Lower lobe of right lung (tissue), 2 donors: ENCODE data around the gene PLEKHA1. TPM values are rescaled to one million over a fixed set of nuclear protein-coding genes. Genes with fewer than 3 reads are reported as not detected.

ENCODE experiments used
- ATAC-seq, 2 donors: fragments of 200-7000 bp; cut with Tn5 transposase; one replicate each; pipeline ENCODE4 v1.9.1; 2020 to 2022; ENCODE audit warnings: mild to moderate bottlenecking in 2 of 2, moderate library complexity in 2 of 2
- DNase-seq: peaks from one replicate; pipeline ENCODE4 v3.0.0-alpha.2; 2020
- H3K27ac ChIP-seq: fragments of 200-600 bp; one replicate; pipeline ENCODE4 v1.8.0; 2022
- H3K27me3 ChIP-seq: fragments of 200-600 bp; one replicate; pipeline ENCODE4 v1.8.0; 2022; ENCODE audit warnings: low read depth
- H3K36me3 ChIP-seq: fragments of 200-600 bp; one replicate; pipeline ENCODE4 v1.8.0; 2022; ENCODE audit warnings: mild to moderate bottlenecking
- H3K4me1 ChIP-seq: fragments of 200-600 bp; one replicate; pipeline ENCODE4 v1.8.0; 2022
- H3K4me3 ChIP-seq: fragments of 200-600 bp; one replicate; pipeline ENCODE4 v1.8.0; 2022; ENCODE audit warnings: mild to moderate bottlenecking
- H3K9me3 ChIP-seq: fragments of 200-600 bp; one replicate; pipeline ENCODE4 v1.8.0; 2022
- intact Hi-C: fragments of 100-400 bp; cut with DNase I; formaldehyde crosslinking; loops from one replicate; pipeline ENCODE4 v1.11.0; 2022
- total RNA-seq: library from RNA; stranded (reverse); fragmentation: NEBNext Ultra II Directional; extraction: Animal tissue kit (Norgen Biotek cat#: 25700); gene quantifications from one replicate; pipeline ENCODE4 v1.2.1, GENCODE V29; 2021
- TF ChIP-seq, protein P1 (sequence below): fragments of 200-600 bp; IDR thresholded peaks from one replicate; pipeline ENCODE4 v1.8.0; 2022; ENCODE audit warnings: antibody characterized with exemption, mild to moderate bottlenecking
- donor health status: DM: no; HTN: yes; CAD: no; lungs with severe emphysema.

Gene PLEKHA1
- total RNA-seq, 1 donor from 2014 or later: 46.1 TPM

GRCh38 chr10:122379041-122379440, 4.5 kb downstream of the PLEKHA1 start:
- no peaks in the 10 kb centered on the region for H3K27me3 ChIP-seq
- no peaks in the 10 kb centered on the region for H3K9me3 ChIP-seq
- no peaks in the 10 kb centered on the region for H3K36me3 ChIP-seq
- intact Hi-C loops: no loop called here
- peaks cover 32% of the 10 kb centered on the region for H3K4me1 ChIP-seq
- no peak for ATAC-seq
- DNase-seq: no peak
- no peak overlapping the region for H3K4me3 ChIP-seq
- TF ChIP-seq, protein P1, sequence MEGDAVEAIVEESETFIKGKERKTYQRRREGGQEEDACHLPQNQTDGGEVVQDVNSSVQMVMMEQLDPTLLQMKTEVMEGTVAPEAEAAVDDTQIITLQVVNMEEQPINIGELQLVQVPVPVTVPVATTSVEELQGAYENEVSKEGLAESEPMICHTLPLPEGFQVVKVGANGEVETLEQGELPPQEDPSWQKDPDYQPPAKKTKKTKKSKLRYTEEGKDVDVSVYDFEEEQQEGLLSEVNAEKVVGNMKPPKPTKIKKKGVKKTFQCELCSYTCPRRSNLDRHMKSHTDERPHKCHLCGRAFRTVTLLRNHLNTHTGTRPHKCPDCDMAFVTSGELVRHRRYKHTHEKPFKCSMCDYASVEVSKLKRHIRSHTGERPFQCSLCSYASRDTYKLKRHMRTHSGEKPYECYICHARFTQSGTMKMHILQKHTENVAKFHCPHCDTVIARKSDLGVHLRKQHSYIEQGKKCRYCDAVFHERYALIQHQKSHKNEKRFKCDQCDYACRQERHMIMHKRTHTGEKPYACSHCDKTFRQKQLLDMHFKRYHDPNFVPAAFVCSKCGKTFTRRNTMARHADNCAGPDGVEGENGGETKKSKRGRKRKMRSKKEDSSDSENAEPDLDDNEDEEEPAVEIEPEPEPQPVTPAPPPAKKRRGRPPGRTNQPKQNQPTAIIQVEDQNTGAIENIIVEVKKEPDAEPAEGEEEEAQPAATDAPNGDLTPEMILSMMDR: no peak
- H3K27ac ChIP-seq: no peak overlapping the region

GRCh38 chr10:122379537-122379936, 5.0 kb downstream of the PLEKHA1 start:
- Histone ChIP-seq H3K9me3 (no peaks in the 10 kb centered on the region), H3K4me3 (no peak overlapping the region), H3K27ac (no peak overlapping the region), H3K27me3 (no peaks in the 10 kb centered on the region), H3K4me1 (peaks cover 32% of the 10 kb centered on the region), H3K36me3 (no peaks in the 10 kb centered on the region)
- DNase-seq (no peak), ATAC-seq (no peak)
- TF ChIP-seq, protein P1: no peak
- intact Hi-C loops: no loop called here

DNA sequence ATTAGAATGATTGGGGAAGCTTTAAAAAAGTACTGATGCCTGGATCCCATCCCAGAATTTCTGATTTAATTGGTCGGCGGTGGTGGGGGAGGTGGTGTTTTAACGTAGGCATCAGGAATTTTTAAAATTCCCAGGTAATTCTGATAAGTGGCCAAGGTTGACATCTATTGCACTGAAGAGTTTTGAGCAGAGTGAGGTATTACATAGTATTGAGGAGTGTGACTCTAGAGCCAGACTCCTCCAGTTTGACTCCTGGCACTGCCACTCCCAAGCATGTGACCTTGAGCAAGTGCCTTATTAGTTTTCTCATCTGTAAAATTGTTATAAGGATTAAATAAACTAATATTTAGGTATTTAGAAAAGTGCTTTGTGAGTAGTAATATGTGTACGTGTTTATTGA, 6.2 kb downstream of the PLEKHA1 start:
- no peaks in the 10 kb centered on the region for H3K27me3 ChIP-seq
- H3K27ac ChIP-seq: no peak overlapping the region
- DNase-seq: no peak
- H3K4me1 ChIP-seq: peaks cover 30% of the 10 kb centered on the region
- no peaks in the 10 kb centered on the region for H3K9me3 ChIP-seq
- no peak overlapping the region for H3K4me3 ChIP-seq
- no peaks in the 10 kb centered on the region for H3K36me3 ChIP-seq
- intact Hi-C loops: no loop called here
- TF ChIP-seq, protein P1: no peak
- ATAC-seq: peak in 1 of 2 donors; percentile 62

GRCh38 chr10:122381680-122382079, 7.2 kb downstream of the PLEKHA1 start:
- ATAC-seq: no peak
- Histone ChIP-seq H3K36me3 (no peaks in the 10 kb centered on the region), H3K4me1 (peaks cover 20% of the 10 kb centered on the region), H3K27me3 (no peaks in the 10 kb centered on the region), H3K27ac (no peak overlapping the region), H3K9me3 (no peaks in the 10 kb centered on the region), H3K4me3 (no peak overlapping the region)
- TF ChIP-seq, protein P1: no peak
- no peak for DNase-seq
- intact Hi-C loops: no loop called here

- Histone ChIP-seq H3K9me3 (no peaks in the 10 kb centered on the region), H3K4me1 (no peaks in the 10 kb centered on the region), H3K27ac (no peak overlapping the region), H3K4me3 (no peak overlapping the region), H3K36me3 (no peaks in the 10 kb centered on the region), H3K27me3 (no peaks in the 10 kb centered on the region)
- DNase-seq: no peak
- TF ChIP-seq, protein P1: no peak
- intact Hi-C loops: no loop called here
- no peak for ATAC-seq
Measured at GRCh38 chr10:122386514-122386913, 12.0 kb downstream of the PLEKHA1 start.

DNA sequence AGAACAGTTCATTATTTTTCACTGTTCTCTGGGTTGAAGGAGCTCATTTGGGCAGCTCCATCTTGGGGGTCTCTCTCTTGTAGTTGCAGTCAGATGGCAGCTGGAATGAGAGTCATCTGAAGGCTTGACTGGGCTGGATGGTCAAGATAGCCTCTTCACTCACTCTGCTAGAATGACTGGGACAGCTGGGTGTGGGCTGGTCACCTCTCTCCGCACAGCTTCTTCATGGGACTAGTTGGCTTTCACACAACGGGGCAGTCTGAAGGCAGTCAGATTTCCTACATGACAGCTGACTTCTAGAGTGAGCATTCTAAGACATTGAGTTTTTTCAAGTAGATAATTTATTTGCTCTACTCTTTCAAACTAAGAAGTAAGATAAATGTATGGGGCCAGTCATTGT, 13.1 kb downstream of the PLEKHA1 start:
- TF ChIP-seq, protein P1: no peak
- Histone ChIP-seq H3K4me3 (no peak overlapping the region), H3K4me1 (no peaks in the 10 kb centered on the region), H3K27ac (no peak overlapping the region), H3K27me3 (no peaks in the 10 kb centered on the region), H3K36me3 (no peaks in the 10 kb centered on the region), H3K9me3 (no peaks in the 10 kb centered on the region)
- DNase-seq (no peak), ATAC-seq (no peak)
- intact Hi-C loops: no loop called here
